WTC11 (cell line): ENCODE measurements around the gene ANKRD53.

Experiments
- ELF4 ChIP-seq: sonication (generic); formaldehyde crosslinking; IDR thresholded peaks from 2 replicates; pipeline ENCODE4 v1.8.1; 2022; ENCODE audit warnings: low read depth, mild to moderate bottlenecking, moderate library complexity, missing genetic modification reagents
- ESRRA ChIP-seq: sonication (generic); formaldehyde crosslinking; IDR thresholded peaks from 2 replicates; pipeline ENCODE4 v1.8.1; 2022; ENCODE audit warnings: mild to moderate bottlenecking, missing genetic modification reagents, borderline replicate concordance
- ETV6 ChIP-seq: sonication (generic); formaldehyde crosslinking; IDR thresholded peaks from 2 replicates; pipeline ENCODE4 v1.8.1; 2022; ENCODE audit warnings: mild to moderate bottlenecking, missing genetic modification reagents
- NR1H2 ChIP-seq: sonication (generic); formaldehyde crosslinking; IDR thresholded peaks from 2 replicates; pipeline ENCODE4 v1.9.0; 2021; ENCODE audit warnings: mild to moderate bottlenecking, moderate library complexity, missing genetic modification reagents
- RELA ChIP-seq: sonication (generic); formaldehyde crosslinking; IDR thresholded peaks from 2 replicates; pipeline ENCODE4 v1.8.1; 2022; ENCODE audit warnings: missing genetic modification reagents, mild to moderate bottlenecking, borderline replicate concordance
- ZNF396 ChIP-seq: fragments of 250-450 bp; sonication (Bioruptor Pico); IDR thresholded peaks from 2 replicates; pipeline ENCODE4 v1.8.0; 2021; ENCODE audit warnings: mild to moderate bottlenecking, moderate library complexity, borderline replicate concordance
- TF ChIP-seq, protein P1 (sequence below): fragments of 200-600 bp; IDR thresholded peaks from 2 replicates; pipeline ENCODE4 v1.8.0; 2022; ENCODE audit warnings: antibody characterized with exemption
- TF ChIP-seq, protein P2 (sequence below): sonication (generic); formaldehyde crosslinking; IDR thresholded peaks from 2 replicates; pipeline ENCODE4 v1.8.1; 2022; ENCODE audit warnings: missing genetic modification reagents, borderline replicate concordance
- TF ChIP-seq, protein P3 (sequence below): sonication (generic); formaldehyde crosslinking; IDR thresholded peaks from 2 replicates; pipeline ENCODE4 v1.8.1; 2023; ENCODE audit warnings: mild to moderate bottlenecking, missing genetic modification reagents
- TF ChIP-seq, protein P4 (sequence below): sonication (generic); formaldehyde crosslinking; IDR thresholded peaks from 2 replicates; pipeline ENCODE4 v1.8.0; 2022; ENCODE audit warnings: mild to moderate bottlenecking, missing genetic modification reagents
- TF ChIP-seq, protein P5 (sequence below): sonication (generic); formaldehyde crosslinking; IDR thresholded peaks from 2 replicates; pipeline ENCODE4 v1.8.1; 2023; ENCODE audit warnings: mild to moderate bottlenecking, missing genetic modification reagents, borderline replicate concordance

DNA sequence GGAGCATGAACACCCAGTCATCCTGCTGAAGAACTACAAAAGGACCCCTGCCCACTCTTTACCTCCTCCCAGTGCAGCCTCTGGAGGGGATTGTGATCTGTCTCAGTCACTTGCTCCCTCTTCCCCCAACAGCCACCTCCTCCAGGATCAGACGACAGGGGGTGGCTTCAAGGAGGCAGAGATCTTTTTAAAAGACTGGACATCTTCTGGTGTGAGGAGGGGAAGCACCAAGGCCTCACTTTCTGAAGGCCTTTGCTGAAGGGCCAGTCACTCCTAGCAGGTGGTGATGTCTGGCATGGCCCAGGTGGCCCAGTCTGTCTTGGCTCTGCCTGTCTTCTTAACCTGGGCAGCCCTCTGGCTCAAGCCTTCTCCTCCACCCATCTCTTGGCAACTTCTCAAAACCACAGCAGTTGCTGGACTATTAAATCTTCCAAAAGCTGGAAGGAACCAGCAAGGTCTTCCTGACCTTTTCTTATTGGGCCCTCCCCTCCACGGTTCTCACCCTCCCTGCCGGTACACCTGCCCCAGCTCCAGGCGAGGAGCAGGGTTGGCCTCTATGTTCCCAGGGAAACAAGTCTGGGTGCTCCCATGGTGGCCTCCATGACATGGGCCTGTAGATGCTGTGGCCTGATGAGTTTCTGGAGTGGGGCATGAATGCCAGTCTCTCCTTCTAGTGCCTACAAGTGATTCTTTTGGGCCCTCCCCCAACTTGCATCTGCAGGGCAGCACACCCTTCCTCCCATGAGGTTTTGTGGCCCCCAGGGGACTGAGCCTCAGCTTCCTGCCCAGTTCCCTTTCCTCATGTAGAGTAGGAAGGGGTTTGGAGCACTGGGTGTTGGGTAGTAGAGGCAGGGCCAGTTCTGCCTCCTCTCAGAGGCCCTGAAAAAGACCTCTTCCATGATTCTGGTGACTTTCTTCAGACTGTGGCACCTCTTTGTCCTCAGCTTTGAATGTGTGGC, 47.8 kb upstream of the ANKRD53 start:
- TF ChIP-seq RELA (no peak), ELF4 (CRISPR knock-in tag) (no peak), ZNF396 (no peak), ESRRA (CRISPR knock-in tag) (no peak), ETV6 (CRISPR knock-in tag) (no peak), NR1H2 (no peak)
- TF ChIP-seq, protein P1, sequence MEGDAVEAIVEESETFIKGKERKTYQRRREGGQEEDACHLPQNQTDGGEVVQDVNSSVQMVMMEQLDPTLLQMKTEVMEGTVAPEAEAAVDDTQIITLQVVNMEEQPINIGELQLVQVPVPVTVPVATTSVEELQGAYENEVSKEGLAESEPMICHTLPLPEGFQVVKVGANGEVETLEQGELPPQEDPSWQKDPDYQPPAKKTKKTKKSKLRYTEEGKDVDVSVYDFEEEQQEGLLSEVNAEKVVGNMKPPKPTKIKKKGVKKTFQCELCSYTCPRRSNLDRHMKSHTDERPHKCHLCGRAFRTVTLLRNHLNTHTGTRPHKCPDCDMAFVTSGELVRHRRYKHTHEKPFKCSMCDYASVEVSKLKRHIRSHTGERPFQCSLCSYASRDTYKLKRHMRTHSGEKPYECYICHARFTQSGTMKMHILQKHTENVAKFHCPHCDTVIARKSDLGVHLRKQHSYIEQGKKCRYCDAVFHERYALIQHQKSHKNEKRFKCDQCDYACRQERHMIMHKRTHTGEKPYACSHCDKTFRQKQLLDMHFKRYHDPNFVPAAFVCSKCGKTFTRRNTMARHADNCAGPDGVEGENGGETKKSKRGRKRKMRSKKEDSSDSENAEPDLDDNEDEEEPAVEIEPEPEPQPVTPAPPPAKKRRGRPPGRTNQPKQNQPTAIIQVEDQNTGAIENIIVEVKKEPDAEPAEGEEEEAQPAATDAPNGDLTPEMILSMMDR: no peak
- TF ChIP-seq, protein P2, sequence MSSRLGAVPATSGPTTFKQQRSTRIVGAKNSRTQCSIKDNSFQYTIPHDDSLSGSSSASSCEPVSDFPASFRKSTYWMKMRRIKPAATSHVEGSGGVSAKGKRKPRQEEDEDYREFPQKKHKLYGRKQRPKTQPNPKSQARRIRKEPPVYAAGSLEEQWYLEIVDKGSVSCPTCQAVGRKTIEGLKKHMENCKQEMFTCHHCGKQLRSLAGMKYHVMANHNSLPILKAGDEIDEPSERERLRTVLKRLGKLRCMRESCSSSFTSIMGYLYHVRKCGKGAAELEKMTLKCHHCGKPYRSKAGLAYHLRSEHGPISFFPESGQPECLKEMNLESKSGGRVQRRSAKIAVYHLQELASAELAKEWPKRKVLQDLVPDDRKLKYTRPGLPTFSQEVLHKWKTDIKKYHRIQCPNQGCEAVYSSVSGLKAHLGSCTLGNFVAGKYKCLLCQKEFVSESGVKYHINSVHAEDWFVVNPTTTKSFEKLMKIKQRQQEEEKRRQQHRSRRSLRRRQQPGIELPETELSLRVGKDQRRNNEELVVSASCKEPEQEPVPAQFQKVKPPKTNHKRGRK: no peak
- TF ChIP-seq, protein P3, sequence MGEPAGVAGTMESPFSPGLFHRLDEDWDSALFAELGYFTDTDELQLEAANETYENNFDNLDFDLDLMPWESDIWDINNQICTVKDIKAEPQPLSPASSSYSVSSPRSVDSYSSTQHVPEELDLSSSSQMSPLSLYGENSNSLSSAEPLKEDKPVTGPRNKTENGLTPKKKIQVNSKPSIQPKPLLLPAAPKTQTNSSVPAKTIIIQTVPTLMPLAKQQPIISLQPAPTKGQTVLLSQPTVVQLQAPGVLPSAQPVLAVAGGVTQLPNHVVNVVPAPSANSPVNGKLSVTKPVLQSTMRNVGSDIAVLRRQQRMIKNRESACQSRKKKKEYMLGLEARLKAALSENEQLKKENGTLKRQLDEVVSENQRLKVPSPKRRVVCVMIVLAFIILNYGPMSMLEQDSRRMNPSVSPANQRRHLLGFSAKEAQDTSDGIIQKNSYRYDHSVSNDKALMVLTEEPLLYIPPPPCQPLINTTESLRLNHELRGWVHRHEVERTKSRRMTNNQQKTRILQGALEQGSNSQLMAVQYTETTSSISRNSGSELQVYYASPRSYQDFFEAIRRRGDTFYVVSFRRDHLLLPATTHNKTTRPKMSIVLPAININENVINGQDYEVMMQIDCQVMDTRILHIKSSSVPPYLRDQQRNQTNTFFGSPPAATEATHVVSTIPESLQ (CRISPR knock-in tag): no peak
- TF ChIP-seq, protein P4, sequence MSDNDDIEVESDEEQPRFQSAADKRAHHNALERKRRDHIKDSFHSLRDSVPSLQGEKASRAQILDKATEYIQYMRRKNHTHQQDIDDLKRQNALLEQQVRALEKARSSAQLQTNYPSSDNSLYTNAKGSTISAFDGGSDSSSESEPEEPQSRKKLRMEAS (CRISPR knock-in tag): no peak
- TF ChIP-seq, protein P5, sequence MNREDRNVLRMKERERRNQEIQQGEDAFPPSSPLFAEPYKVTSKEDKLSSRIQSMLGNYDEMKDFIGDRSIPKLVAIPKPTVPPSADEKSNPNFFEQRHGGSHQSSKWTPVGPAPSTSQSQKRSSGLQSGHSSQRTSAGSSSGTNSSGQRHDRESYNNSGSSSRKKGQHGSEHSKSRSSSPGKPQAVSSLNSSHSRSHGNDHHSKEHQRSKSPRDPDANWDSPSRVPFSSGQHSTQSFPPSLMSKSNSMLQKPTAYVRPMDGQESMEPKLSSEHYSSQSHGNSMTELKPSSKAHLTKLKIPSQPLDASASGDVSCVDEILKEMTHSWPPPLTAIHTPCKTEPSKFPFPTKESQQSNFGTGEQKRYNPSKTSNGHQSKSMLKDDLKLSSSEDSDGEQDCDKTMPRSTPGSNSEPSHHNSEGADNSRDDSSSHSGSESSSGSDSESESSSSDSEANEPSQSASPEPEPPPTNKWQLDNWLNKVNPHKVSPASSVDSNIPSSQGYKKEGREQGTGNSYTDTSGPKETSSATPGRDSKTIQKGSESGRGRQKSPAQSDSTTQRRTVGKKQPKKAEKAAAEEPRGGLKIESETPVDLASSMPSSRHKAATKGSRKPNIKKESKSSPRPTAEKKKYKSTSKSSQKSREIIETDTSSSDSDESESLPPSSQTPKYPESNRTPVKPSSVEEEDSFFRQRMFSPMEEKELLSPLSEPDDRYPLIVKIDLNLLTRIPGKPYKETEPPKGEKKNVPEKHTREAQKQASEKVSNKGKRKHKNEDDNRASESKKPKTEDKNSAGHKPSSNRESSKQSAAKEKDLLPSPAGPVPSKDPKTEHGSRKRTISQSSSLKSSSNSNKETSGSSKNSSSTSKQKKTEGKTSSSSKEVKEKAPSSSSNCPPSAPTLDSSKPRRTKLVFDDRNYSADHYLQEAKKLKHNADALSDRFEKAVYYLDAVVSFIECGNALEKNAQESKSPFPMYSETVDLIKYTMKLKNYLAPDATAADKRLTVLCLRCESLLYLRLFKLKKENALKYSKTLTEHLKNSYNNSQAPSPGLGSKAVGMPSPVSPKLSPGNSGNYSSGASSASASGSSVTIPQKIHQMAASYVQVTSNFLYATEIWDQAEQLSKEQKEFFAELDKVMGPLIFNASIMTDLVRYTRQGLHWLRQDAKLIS (CRISPR knock-in tag): no peak
